ENCODE results near the gene BRSK2.

BRSK2 gene

DNA sequence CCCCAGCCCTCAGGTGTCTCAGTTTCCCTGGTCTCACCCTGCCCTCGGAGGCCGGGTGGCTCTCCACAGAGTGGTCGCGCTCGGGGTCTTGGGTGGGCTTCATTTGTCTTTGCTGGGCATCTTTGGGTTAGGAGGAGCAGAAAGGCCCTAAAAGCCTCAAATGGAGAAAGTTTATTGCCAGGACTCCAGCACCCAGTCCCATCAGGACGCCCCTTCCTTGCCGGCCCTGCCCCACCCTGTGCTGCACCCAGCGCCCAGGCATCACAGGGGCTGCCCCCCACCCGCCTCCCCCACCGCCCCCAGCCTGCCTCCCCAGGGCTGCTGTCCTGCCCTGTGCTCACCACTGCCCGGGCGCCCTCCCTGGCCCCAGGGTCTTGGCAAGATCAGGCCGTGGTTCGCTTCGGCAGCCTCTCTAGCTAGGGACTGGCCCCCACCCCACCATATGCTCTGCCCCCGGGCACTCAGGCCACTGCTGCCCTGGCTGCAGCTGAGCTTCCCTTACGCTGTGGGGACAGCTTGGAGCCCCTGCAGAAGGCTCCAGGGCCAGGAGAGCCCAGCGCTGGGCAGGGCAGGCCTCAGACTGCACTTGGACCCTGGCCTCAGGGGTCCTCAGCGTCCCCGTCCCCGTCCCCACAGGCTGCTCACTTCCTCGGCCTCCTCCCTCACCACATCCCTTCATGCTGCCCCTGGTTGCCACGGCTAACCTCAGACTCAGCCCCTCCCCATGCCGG is 65.5 kb downstream of the BRSK2 start:
- no peak for TF ChIP-seq JUND (IDR thresholded peaks at IDR 0.05; ENCODE audit: low read depth)
- in situ Hi-C loops (cut with HindIII; ENCODE audit: low pct_unique_long_range_greater_than_20kb, low sequenced_read_pairs): no loop called here
- no peak for DNase-seq (ENCODE audit: low read depth in 1 of 2, low spot score in 1 of 2)

DNA sequence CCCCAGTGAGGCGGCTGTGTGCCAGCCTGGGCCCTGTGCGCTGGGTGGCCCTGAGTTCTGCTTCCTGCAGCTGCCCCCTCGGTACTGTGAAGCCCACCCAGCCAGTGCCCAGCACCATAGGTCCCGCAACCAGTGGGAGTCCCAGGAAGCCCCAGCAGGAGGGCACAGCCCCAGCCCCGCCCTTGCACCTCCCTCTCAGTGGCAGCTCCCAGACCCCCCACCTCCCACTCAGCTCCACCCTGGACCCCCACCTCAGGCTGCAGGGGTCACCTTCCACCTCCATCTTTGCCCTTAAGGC is 66.0 kb downstream of the BRSK2 start:
- DNase-seq (ENCODE audit: low read depth in 1 of 2, low spot score in 1 of 2): no peak
- in situ Hi-C loops (cut with HindIII; ENCODE audit: low pct_unique_long_range_greater_than_20kb, low sequenced_read_pairs): no loop called here
- no peak for TF ChIP-seq JUND (IDR thresholded peaks at IDR 0.05; ENCODE audit: low read depth)

DNA sequence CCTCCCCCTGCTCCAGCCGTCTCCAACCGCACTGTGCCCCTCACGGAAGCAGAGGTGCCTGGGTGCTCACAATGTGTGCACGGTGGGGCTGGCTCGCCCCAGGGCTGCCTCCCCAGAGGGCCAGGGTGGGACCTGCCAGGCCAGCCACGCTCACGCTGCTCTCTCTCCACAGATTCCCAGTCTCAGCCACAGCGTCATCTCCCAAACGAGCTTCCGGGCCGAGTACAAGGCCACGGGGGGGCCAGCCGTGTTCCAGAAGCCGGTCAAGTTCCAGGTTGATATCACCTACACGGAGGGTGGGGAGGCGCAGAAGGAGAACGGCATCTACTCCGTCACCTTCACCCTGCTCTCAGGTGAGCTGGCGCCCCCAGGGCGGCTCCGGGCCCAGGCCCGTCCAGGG is 66.4 kb downstream of the BRSK2 start:
- in situ Hi-C loops (cut with HindIII; ENCODE audit: low pct_unique_long_range_greater_than_20kb, low sequenced_read_pairs): no loop called here
- DNase-seq (ENCODE audit: low read depth in 1 of 2, low spot score in 1 of 2): no peak
- TF ChIP-seq JUND (IDR thresholded peaks at IDR 0.05; ENCODE audit: low read depth): no peak

DNA sequence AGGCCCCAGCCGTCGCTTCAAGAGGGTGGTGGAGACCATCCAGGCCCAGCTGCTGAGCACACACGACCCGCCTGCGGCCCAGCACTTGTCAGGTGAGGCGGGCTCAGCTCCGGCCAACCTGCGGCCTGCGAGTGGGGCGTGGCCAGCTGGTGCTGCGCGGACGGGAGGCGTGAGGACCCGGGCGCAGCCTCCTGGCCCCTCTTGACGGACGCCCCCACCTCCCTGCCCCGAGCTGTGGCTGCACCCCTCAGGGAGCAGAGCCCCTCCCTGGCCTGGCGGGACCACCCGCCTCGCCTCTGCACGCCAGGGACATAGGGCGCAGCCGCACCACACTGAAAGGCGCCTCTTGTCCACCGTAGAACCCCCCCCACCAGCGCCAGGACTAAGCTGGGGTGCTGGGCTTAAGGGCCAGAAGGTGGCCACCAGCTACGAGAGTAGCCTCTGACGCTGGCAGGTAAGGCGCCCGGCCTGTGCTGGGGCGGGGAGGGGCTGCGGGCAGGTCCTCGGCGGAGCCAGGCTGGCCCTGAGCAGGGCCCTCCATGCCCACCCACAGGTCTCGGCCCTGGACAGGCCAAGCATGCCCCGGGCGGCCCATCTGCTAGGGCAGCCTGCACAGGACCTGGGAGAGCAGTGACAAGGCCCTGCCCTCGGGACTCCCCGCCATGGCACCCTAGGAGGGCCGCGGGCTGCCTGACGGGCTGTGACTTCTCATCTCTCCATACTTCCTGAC is 67.0 kb downstream of the BRSK2 start:
- TF ChIP-seq JUND (IDR thresholded peaks at IDR 0.05; ENCODE audit: low read depth): no peak
- DNase-seq (ENCODE audit: low read depth in 1 of 2, low spot score in 1 of 2): no peak
- in situ Hi-C loops (cut with HindIII; ENCODE audit: low pct_unique_long_range_greater_than_20kb, low sequenced_read_pairs): no loop called here

DNA sequence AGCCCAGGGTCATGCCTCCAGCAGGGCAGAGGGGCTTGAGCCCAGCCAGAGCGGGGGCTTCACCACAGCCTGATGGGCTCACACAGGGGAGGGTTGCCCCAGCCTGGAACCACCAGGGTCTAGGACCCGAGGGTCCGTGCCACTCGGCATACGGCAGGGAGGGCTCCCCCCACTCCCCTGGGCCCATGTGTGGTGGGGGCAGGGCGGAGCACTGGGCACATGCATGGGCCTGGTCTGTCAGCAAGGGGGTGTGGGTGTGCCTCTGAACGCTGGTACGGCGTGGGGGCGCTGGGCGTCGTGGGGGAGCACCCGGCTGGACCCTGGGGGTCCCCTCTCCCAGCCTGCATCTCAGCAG is 67.6 kb downstream of the BRSK2 start:
- DNase-seq (ENCODE audit: low read depth in 1 of 2, low spot score in 1 of 2): no peak
- in situ Hi-C loops (cut with HindIII; ENCODE audit: low pct_unique_long_range_greater_than_20kb, low sequenced_read_pairs): no loop called here
- TF ChIP-seq JUND (IDR thresholded peaks at IDR 0.05; ENCODE audit: low read depth): no peak

DNA sequence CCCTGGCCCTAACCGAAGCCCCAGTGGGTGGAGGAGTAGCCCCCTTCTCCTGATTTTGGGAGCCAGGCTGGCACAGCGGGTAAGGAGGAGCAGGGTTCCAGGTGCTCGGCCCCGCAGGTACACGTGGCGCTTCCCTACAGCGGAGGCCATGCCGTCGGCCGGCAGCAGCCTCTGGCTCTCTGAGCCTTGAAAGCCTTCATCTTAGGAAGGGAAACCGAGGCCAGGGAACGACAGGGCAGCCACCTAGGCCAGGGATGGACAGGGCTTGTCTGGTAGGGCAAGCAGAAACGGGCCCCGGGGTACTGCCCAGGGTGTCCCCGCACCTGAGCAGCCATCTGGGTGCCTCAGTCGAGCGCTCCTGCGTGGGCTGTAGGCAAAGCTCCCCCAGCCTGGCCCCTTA is 68.1 kb downstream of the BRSK2 start:
- no peak for TF ChIP-seq JUND (IDR thresholded peaks at IDR 0.05; ENCODE audit: low read depth)
- in situ Hi-C loops (cut with HindIII; ENCODE audit: low pct_unique_long_range_greater_than_20kb, low sequenced_read_pairs): no loop called here
- DNase-seq (ENCODE audit: low read depth in 1 of 2, low spot score in 1 of 2): no peak

DNA sequence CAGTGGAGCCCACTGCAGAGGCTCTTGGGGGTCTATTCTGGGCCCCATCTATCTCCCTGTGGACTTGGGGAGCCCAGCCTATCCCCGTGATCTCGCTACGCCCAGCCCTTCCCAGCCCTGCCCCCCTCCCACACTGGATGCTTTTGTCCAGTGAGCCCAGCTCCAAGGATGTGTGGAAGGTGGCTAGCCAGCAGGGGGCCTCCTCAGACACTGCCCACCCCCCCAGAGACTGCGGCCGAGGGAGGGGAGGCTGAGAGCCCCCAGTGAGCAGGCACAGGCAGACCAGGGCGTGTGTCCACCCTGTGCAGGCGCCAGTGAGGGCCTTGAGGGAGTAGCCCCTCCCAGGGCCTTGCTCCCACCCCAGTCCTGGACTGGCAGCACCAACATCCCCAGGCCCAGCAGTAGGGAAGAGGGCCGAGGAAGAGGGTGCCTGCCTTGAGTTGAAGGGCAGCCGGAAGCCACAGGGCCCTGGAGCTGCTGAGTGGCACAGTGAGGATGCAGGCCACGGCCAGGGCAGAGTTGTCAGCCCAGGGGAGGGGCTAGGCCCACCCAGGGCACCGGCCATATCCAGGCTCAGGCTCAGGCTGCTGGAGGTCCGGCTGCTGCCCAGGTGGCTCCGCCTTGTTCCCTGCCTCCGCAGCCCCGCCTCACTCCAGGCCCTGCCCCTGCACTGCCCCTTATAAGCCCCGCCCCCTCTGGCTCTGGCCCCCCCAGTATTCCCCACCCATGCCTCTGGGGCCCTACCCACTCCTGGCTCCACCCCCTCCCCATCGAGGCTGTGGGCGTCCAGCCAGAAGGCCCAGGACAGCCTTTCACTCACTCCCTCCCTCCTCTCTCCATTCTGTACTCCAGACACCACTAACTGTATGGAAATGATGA is 68.8 kb downstream of the BRSK2 start:
- no peak for TF ChIP-seq JUND (IDR thresholded peaks at IDR 0.05; ENCODE audit: low read depth)
- in situ Hi-C loops (cut with HindIII; ENCODE audit: low pct_unique_long_range_greater_than_20kb, low sequenced_read_pairs): no loop called here
- DNase-seq (ENCODE audit: low read depth in 1 of 2, low spot score in 1 of 2): peak in 1 of 2 experiments; percentile 65

DNA sequence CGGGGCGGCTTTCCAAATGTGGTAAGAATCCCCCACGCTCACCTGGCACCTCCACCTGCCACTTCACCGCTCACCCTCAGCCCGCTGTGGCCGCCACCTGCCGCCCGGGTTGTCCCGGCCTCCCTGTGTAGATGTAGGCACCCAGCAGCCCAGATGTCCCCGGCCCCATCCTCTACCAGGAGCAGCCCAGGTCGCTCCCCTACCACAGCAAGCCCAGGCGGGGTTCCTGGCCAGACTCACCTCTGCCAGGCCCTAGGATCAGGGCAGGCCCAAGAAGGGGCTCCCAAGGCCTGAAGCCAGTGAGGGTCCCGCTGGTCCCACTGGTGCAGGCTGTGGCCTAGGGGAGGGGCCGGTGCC is 69.5 kb downstream of the BRSK2 start:
- in situ Hi-C loops (cut with HindIII; ENCODE audit: low pct_unique_long_range_greater_than_20kb, low sequenced_read_pairs): no loop called here
- no peak for DNase-seq (ENCODE audit: low read depth in 1 of 2, low spot score in 1 of 2)
- no peak for TF ChIP-seq JUND (IDR thresholded peaks at IDR 0.05; ENCODE audit: low read depth)

DNA sequence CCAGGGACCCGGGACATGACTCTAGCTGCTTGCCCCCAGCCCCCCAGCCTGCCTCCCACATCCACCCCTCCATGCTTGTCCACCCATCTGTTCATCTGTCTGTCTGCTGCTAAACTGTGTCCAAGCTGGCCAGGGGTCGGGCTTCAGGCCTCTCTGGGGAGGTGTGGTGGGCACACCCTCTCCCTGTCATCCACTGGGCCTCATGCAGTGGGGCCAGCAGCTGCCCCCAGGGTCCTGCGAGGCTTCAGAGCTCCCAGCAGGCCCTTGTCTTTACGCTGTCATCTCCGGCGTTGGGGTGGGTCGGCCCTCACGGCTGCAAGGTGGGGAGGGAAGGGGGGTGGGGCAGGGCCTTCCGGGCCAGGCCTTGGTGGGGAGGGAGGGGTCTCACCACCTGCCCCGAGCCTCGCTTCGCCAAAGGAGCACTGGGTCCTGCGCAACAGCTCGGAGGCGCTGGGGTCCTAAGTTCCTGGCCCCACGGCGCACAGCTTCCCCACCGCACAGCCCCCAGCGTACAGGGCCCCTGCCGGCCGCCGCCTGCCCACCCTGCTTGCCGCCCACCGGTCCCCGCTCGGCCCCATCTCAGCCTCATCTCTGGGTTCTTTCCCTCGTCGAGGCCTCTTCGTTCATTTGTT is 70.1 kb downstream of the BRSK2 start:
- DNase-seq (ENCODE audit: low read depth in 1 of 2, low spot score in 1 of 2): no peak
- TF ChIP-seq JUND (IDR thresholded peaks at IDR 0.05; ENCODE audit: low read depth): no peak
- in situ Hi-C loops (cut with HindIII; ENCODE audit: low pct_unique_long_range_greater_than_20kb, low sequenced_read_pairs): no loop called here

DNA sequence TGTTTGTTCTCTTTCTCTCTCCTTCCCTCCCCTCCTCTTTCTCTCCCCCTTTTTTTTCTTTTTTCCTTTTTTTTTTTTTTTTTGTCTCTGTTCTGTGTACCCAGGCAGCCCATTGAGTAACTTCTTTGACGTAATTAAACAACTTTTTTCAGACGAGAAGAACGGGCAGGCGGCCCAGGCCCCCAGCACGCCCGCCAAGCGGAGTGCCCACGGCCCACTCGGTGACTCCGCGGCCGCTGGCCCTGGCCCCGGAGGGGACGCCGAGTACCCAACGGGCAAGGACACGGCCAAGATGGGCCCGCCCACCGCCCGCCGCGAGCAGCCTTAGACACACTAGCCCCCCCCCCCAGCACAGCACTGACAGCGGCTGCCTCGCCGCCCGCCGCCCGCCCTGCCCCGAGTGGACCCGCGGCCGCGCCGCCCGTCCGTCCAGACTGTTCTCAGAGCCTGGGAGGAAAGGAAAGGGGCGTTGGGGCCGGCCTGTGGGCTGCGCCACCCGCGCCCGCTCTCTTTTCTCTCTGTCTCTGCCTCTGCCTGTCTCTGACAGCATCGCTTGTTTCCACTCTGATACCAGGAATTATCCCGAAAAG is 70.8 kb downstream of the BRSK2 start:
- DNase-seq (ENCODE audit: low read depth in 1 of 2, low spot score in 1 of 2): no peak
- in situ Hi-C loops (cut with HindIII; ENCODE audit: low pct_unique_long_range_greater_than_20kb, low sequenced_read_pairs): no loop called here
- no peak for TF ChIP-seq JUND (IDR thresholded peaks at IDR 0.05; ENCODE audit: low read depth)

DNA sequence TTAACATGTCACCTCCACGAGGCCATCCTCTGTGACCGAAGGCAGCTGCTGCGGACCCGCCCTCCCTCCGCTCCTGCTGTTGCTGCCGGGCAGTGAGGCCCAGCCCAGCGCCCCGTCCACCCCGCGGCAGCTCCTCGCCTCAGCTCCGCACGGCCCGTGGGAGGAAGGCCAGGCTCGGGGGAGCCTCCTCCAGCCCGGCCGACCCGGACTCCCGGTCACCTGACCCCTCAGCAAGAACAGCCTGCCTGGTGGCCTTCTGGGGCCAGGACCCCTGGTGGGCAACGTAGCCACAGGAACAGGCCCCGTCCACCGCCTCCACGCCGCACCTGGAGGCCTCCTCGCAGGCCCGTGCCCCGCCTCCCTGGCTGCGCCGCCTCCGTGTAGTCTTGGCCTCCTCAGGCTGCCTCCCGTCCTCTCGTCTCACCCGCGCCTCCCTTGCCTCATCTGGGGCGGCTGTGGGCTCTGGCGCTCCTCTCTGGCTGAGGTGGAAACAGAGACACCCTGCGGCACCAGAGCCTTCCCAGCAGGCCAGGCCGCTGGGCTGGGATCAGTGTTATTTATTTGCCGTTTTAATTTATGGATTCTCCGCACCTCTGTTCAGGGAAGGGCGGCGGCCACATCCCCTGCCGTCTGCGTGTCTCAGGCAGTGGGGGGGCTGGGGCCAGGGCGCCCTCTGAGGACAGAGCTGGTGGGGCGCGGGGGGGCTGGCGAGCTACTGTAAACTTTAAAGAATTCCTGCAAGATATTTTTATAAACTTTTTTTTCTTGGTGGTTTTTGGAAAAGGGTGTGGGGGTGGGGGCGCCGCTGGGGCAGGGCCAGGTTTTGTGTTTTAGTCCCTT is 71.5 kb downstream of the BRSK2 start:
- no peak for DNase-seq (ENCODE audit: low read depth in 1 of 2, low spot score in 1 of 2)
- no peak for TF ChIP-seq JUND (IDR thresholded peaks at IDR 0.05; ENCODE audit: low read depth)
- in situ Hi-C loops (cut with HindIII; ENCODE audit: low pct_unique_long_range_greater_than_20kb, low sequenced_read_pairs): no loop called here
